ENCODE data around the gene XPC. TPM values are rescaled to one million over a fixed set of nuclear protein-coding genes. Genes with fewer than 3 reads are reported as not detected.

The XPC gene
- total and polyA plus RNA-seq, 2 of the 8 experiments (the other 6 are each of a cell fraction or from before 2014, with no cell fraction given), result 8.8 to 27.3 TPM

DNA sequence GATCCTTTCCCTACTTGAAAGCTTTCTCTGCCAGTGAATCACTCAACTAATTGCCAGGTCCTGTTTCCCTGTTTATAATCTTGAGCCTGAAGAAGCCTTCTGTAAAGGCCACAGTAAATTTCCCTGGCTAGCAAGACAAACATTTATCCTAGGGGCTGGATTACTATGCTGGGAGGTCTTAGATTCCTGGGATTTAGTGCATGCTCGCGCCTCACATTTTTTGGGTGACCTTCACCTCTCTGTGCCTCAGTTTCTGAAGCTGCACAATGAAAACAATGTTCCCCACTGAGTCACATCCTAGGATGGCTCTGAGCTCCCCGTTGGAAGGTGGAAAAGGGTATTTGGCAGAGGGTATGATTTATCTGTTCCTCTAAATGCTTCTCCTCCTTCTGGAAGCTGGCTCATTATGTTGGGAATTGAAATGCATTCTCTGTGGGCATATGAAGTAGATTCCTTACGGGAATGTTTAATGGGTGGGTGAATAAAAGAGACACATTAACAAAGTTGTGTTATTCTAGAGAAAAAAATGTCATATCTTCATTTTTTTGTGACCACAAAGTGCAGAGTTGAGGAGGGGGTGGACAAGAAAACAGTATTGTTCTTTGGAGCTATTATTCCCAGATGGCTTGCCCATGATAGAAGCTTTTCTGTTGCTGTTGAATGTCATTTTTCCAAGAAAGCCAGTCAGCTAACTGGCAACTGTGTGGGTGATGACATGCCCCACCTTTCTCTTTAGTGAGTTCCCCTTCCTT lies 32.6 kb upstream of the XPC start (continued):
- TF ChIP-seq, protein P1, sequence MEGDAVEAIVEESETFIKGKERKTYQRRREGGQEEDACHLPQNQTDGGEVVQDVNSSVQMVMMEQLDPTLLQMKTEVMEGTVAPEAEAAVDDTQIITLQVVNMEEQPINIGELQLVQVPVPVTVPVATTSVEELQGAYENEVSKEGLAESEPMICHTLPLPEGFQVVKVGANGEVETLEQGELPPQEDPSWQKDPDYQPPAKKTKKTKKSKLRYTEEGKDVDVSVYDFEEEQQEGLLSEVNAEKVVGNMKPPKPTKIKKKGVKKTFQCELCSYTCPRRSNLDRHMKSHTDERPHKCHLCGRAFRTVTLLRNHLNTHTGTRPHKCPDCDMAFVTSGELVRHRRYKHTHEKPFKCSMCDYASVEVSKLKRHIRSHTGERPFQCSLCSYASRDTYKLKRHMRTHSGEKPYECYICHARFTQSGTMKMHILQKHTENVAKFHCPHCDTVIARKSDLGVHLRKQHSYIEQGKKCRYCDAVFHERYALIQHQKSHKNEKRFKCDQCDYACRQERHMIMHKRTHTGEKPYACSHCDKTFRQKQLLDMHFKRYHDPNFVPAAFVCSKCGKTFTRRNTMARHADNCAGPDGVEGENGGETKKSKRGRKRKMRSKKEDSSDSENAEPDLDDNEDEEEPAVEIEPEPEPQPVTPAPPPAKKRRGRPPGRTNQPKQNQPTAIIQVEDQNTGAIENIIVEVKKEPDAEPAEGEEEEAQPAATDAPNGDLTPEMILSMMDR (IDR thresholded peaks at IDR 0.05; ENCODE audit: control extremely low read depth in 1 of 3, insufficient read depth in 1 of 3, low read depth in 1 of 3, low read length in 3 of 3), result no peak
- TF ChIP-seq CREB1 (IDR thresholded peaks at IDR 0.05) (no peak), RXRA (IDR thresholded peaks at IDR 0.05; ENCODE audit: insufficient read depth, low read depth, low read length) (no peak), SP2 (IDR thresholded peaks at IDR 0.05; ENCODE audit: low read length) (no peak)

Data from H1 (cell line).